Progenitor cell of endocrine pancreas (in vitro differentiated cells): ENCODE measurements around the gene USH1G. TPM values are rescaled to one million over a fixed set of nuclear protein-coding genes. Genes with fewer than 3 reads are reported as not detected.
A peak's percentile ranks its signal among the peaks of the same experiment; 100 is the strongest.

Experiments used
- DNase-seq: peaks from one replicate; pipeline ENCODE4 v3.0.0; 2021; ENCODE audit warnings: low spot score; ENCODE audit not compliant: unreplicated experiment
- H3K27ac Mint-ChIP-seq: 2 replicates; pipeline ENCODE4 v1.8.0; 2021; ENCODE audit warnings: mild to moderate bottlenecking, moderate library complexity, mixed read lengths
- H3K27me3 Mint-ChIP-seq: 2 replicates; pipeline ENCODE4 v1.8.0; 2021; ENCODE audit warnings: mixed read lengths
- H3K36me3 Mint-ChIP-seq: 2 replicates; pipeline ENCODE4 v1.8.0; 2022; ENCODE audit warnings: mixed read lengths; ENCODE audit not compliant: insufficient read depth
- H3K4me1 Mint-ChIP-seq: 2 replicates; pipeline ENCODE4 v1.8.0; 2021; ENCODE audit warnings: low read depth, mixed read lengths
- H3K4me3 Mint-ChIP-seq: 2 replicates; pipeline ENCODE4 v1.8.0; 2021; ENCODE audit warnings: low read depth, mild to moderate bottlenecking, moderate library complexity, mixed read lengths
- H3K9me3 Mint-ChIP-seq: 2 replicates; pipeline ENCODE4 v1.8.0; 2021; ENCODE audit warnings: low read depth, mixed read lengths
- CTCF ChIP-seq: fragments of 200-600 bp; sonication (generic); IDR thresholded peaks from one replicate; pipeline ENCODE4 v1.5.0; 2021; ENCODE audit warnings: antibody characterized with exemption, mild to moderate bottlenecking; ENCODE audit not compliant: unreplicated experiment
- total RNA-seq: library from RNA; stranded (reverse); gene quantifications from 2 replicates; pipeline ENCODE4 v1.2.1, GENCODE V29; 2021

USH1G gene
- total RNA-seq, 1 donor from 2014 or later, result 0.19 TPM

DNA sequence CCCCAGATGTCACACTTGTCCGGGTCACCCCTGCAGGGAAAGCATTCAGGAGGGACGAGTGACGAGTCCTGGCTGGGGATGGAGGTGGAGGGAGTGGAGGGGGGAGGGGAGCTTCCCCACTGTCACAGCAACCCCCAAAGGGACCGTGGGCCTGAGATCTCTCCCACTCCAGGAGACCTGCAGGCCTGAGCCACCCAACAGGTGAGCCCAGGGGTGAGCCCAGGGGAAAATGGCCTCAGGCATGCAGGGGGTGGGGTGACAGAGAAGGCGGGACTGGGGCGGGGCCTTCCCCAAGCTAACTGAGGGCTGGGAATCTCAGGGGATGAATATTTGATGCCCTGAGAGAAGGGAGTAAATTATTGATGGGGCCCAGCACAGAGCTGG is 2.4 kb downstream of the USH1G start:
- no peak for TF ChIP-seq CTCF
- Mint-ChIP-seq H3K27ac (no peak overlapping the region), H3K9me3 (no peaks in the 10 kb centered on the region), H3K27me3 (peaks cover 42% of the 10 kb centered on the region), H3K36me3 (no peaks in the 10 kb centered on the region), H3K4me3 (no peak overlapping the region), H3K4me1 (peaks cover 2% of the 10 kb centered on the region)
- no peak for DNase-seq

GRCh38 chr17:74920306-74920620 is 2.8 kb downstream of the USH1G start:
- no peak for TF ChIP-seq CTCF
- Mint-ChIP-seq H3K4me3 (no peak overlapping the region), H3K27ac (no peak overlapping the region), H3K4me1 (peaks cover 2% of the 10 kb centered on the region), H3K9me3 (no peaks in the 10 kb centered on the region), H3K27me3 (peaks cover 39% of the 10 kb centered on the region), H3K36me3 (no peaks in the 10 kb centered on the region)
- DNase-seq, result no peak

DNA sequence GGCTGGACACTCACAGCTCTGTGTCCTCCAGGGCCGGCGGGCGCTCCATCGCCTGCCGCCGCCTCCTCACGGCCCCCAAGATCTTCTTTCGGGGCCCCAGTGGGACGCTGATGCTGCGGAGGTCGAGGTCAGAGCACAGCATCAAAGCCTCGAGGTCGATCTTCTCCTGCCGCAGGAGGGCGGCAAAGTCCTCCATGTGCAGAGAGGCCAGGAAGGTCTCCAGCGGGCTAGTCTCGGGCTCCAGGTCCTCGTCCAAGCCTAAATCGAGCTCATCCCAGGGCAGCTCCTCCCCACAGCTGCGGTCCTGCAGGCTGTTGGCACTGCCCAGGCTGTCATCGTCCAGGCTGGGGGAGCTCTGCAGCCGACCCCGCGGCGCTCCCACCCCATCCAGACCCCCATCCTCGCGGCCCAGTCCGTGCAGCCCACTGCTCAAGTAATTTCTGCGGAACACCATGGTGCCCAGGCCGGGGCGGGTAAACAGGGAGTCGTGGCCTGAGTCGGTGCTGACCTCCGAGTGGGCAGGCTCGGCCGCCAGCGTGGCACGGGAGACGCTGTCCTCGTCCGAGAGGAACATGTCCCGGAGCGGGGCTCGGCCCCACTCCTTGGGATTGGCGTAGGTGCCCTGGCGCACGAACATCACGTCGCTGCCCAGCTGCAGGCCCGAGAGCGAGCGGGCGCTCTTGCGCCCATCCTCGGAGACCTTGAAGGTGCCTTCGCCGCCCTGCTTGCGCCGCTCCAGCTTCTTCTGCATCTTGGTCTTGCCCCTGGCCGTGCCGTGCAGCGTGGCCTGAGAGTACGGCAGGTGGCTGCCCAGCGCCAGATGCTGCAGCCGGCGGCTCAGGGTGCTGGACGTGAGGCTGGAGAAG is 3.4 kb downstream of the USH1G start:
- Mint-ChIP-seq H3K4me3 (no peak overlapping the region), H3K36me3 (no peaks in the 10 kb centered on the region)
- no peak for DNase-seq

DNA sequence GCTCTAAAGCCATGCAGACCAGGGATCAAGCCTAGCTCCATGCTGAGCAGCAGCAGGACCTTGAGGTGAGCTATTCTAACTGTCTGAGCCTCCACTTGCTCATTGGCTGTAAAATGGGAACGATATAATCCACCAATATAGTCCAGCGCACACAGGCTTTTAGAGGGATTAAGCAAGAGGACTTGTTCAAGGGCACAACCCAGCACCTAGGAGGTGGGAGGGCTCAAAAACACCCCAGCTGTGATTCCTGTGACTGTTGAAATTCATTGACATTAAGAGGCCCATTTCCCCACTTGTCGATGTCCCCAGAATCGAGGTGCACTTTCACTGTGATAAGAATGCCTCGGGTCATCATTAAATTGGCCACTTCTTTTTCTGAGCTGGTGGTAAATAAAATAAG is 4.1 kb downstream of the USH1G start:
- no peak for DNase-seq
- H3K4me1 Mint-ChIP-seq, result peaks cover 2% of the 10 kb centered on the region

More for the DNA sequence above, 3.4 kb downstream of the USH1G start:
- Mint-ChIP-seq H3K27ac (no peak overlapping the region), H3K4me1 (peaks cover 2% of the 10 kb centered on the region), H3K27me3 (peaks cover 33% of the 10 kb centered on the region), H3K9me3 (no peaks in the 10 kb centered on the region)
- peak; percentile 43 for TF ChIP-seq CTCF

GRCh38 chr17:74917430-74917829 is 5.6 kb downstream of the USH1G start:
- Mint-ChIP-seq H3K4me3 (no peak overlapping the region), H3K4me1 (peaks cover 2% of the 10 kb centered on the region), H3K27ac (no peak overlapping the region), H3K36me3 (no peaks in the 10 kb centered on the region), H3K9me3 (peaks cover 2% of the 10 kb centered on the region), H3K27me3 (peaks cover 18% of the 10 kb centered on the region)
- TF ChIP-seq CTCF, result no peak
- DNase-seq, result no peak

More for the DNA sequence above, 4.1 kb downstream of the USH1G start:
- Mint-ChIP-seq H3K36me3 (no peaks in the 10 kb centered on the region), H3K9me3 (no peaks in the 10 kb centered on the region), H3K27ac (no peak overlapping the region), H3K4me3 (no peak overlapping the region), H3K27me3 (peaks cover 25% of the 10 kb centered on the region)
- no peak for TF ChIP-seq CTCF
